Measurements from ENCODE around the gene CHST15. TPM values are rescaled to one million over a fixed set of nuclear protein-coding genes. Genes with fewer than 3 reads are reported as not detected.

Gene CHST15
- total RNA-seq, 4 donors from 2014 or later: 35.7 to 69.5 (median 51.1) TPM

- no peak for ATAC-seq (ENCODE audit: low FRiP score)
- no peak for DNase-seq (ENCODE audit: low spot score)
- TF ChIP-seq CTCF (IDR thresholded peaks at IDR 0.05): no peak
Measured at GRCh38 chr10:124124769-124125161, 31.4 kb upstream of the CHST15 start.

DNA sequence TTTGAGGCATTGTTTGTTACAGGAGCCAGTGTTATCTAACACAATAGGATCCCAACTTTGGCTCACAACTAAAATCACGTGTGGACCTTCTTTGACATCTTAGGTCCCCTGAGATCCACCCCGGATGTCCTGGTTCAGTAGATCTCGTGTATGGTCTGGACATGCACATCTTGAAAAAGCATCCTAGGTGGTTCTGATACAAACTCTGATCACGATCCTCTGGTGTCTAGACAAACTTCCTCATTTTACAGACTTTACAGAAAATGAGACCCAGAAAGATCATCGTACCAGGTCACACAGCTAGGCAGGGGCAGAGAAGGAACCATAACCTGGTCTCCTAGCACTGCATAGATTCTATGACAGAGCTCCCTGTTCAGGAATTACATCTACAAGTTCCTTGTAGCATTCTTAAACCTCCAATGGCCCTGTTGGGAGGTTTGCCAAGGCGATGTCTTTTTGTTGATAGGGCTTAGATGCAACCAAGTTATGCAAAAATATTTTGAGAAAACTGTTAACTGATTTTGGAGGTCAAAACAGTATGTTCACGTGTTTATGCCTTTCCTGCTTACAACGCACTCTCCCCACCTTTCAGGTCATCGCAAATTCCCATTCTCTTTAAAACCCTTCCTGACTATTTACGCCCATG lies 30.8 kb upstream of the CHST15 start:
- no peak for ATAC-seq (ENCODE audit: low FRiP score)
- DNase-seq (ENCODE audit: low spot score): no peak
- TF ChIP-seq CTCF (IDR thresholded peaks at IDR 0.05): no peak

DNA sequence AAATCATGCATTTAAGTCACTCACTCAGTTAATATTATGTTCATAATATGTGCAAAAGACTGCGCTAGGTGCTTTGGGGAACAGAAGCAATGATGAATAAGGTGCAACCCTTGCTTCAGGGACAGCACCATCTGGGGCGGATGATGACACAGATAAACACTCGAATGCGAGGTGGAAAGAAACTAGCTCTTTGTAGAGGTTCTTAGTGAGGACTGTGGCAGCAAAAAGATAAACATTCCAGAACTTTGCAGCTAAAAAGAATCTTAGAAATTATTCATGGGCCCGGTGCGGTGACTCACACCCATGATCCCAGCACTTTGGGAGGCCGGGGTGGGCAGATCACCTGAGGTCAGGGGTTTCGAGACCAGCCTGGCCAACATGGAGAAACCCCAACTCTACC lies 29.8 kb upstream of the CHST15 start:
- ATAC-seq (ENCODE audit: low FRiP score) (no peak), DNase-seq (ENCODE audit: low spot score) (no peak)
- no peak for TF ChIP-seq CTCF (IDR thresholded peaks at IDR 0.05)

- TF ChIP-seq CTCF (IDR thresholded peaks at IDR 0.05): no peak
Measured at GRCh38 chr10:124122211-124122610, 28.8 kb upstream of the CHST15 start.

DNA sequence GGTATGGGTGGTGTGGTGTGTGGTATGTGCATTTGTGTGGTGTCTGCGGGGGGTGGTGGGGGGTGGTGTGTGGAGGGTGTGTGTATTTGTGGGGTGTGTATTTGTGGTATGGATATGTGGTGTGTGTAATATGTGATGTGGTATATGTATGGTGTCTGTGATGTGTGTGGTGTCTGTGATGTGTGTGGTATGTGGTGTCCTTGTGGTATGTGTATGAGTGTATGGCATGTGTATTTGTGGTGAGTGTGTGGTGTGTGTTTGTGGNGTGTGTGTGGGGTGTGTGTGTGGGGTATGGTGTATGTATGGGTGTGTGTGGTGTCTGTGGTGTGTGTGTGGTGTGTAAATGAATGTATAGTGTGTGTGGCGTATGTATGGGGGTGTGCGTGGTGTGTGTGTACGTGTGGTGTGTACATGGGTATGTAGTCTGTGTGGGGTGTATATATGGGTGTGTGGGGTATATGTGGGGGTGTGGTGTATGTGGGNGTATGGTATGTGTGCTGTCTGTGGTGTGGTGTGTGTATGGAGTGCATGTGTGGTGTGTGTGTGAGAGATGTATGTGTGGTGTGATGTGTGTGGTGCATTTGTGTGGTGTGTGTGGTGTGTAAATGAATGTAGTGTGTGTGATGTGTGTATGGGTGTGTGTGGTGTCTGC lies 27.1 kb upstream of the CHST15 start:
- ATAC-seq (ENCODE audit: low FRiP score) (no peak), DNase-seq (ENCODE audit: low spot score) (no peak)
- TF ChIP-seq CTCF (IDR thresholded peaks at IDR 0.05): no peak

More at GRCh38 chr10:124122211-124122610, 28.8 kb upstream of the CHST15 start:
- no peak for DNase-seq (ENCODE audit: low spot score)
- no peak for ATAC-seq (ENCODE audit: low FRiP score)

DNA sequence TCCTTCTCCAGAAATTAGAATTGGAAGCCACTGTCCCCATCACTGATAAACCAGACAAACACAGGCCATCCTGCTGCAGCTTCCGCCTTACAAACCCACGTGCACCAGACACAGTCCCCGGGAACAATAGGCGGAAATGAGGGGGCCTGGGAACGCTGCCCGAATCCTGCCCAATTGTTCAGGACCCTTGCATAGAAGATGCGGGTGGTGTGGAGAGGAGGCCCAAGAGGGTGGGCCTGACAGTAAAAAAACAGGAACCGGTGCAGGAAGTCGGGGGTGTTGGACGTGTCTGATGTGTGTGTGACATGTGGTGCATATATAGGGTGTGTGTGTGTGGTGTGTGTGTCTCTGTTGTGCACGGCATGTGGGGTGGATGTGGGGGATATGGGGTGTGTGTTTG lies 26.5 kb upstream of the CHST15 start:
- no peak for ATAC-seq (ENCODE audit: low FRiP score)
- no peak for TF ChIP-seq CTCF (IDR thresholded peaks at IDR 0.05)
- DNase-seq (ENCODE audit: low spot score): no peak

DNA sequence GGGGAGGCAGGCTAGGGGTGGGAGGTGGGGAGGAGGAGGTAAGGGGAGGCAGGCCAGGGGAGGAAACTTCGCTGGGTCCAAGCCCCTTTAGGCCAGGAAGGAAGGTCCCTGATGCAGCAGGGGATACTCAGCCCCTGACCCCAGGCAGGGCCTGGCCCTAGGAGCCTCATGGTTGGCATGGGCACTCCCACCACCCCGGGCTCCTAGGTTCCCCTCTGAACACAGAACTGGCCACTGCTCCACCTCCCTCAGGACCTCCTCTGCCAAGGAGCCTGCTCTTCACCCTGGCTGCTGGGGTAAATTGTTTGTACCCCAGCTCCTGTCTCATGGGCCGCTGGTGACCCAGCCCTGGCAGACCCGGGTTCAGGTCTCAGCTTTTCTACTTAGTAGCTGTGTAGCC lies 25.8 kb upstream of the CHST15 start:
- no peak for TF ChIP-seq CTCF (IDR thresholded peaks at IDR 0.05)
- no peak for ATAC-seq (ENCODE audit: low FRiP score)
- no peak for DNase-seq (ENCODE audit: low spot score)
